Measurements from ENCODE around the gene GTPBP3.
A peak's percentile ranks its signal among the peaks of the same experiment; 100 is the strongest.

Gene GTPBP3

DNA sequence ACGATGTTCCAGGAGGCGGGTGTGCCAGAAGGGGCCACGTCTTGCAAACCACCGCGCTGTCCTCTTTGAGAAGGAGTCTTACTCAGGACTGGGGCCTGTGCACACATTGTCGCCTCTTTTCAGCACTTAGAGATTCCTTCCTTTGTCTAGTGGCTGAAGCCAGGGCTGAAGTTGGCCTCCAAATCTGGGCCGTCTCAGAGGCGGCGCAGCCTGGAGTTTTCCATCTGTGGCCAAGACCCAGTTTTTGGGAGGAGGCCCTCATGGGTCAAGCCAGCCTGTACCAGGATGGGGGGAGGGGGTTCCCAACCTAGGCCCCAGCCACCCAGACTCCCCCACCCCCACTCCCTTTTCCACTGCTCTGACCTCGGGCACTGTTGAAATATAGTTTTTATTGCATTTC is 14.5 kb upstream of the GTPBP3 start:
- Histone ChIP-seq H3K4me1 (no peaks in the 10 kb centered on the region), H3K4me3 (ENCODE audit: low read depth, low read length) (no peak overlapping the region), H3K36me3 (peaks cover 19% of the 10 kb centered on the region), H3K27me3 (no peaks in the 10 kb centered on the region), H3K9me3 (no peaks in the 10 kb centered on the region)
- TF ChIP-seq, protein P1, sequence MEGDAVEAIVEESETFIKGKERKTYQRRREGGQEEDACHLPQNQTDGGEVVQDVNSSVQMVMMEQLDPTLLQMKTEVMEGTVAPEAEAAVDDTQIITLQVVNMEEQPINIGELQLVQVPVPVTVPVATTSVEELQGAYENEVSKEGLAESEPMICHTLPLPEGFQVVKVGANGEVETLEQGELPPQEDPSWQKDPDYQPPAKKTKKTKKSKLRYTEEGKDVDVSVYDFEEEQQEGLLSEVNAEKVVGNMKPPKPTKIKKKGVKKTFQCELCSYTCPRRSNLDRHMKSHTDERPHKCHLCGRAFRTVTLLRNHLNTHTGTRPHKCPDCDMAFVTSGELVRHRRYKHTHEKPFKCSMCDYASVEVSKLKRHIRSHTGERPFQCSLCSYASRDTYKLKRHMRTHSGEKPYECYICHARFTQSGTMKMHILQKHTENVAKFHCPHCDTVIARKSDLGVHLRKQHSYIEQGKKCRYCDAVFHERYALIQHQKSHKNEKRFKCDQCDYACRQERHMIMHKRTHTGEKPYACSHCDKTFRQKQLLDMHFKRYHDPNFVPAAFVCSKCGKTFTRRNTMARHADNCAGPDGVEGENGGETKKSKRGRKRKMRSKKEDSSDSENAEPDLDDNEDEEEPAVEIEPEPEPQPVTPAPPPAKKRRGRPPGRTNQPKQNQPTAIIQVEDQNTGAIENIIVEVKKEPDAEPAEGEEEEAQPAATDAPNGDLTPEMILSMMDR (IDR thresholded peaks at IDR 0.05; ENCODE audit: low read depth, low read length) = no peak
- DNase-seq = no peak

DNA sequence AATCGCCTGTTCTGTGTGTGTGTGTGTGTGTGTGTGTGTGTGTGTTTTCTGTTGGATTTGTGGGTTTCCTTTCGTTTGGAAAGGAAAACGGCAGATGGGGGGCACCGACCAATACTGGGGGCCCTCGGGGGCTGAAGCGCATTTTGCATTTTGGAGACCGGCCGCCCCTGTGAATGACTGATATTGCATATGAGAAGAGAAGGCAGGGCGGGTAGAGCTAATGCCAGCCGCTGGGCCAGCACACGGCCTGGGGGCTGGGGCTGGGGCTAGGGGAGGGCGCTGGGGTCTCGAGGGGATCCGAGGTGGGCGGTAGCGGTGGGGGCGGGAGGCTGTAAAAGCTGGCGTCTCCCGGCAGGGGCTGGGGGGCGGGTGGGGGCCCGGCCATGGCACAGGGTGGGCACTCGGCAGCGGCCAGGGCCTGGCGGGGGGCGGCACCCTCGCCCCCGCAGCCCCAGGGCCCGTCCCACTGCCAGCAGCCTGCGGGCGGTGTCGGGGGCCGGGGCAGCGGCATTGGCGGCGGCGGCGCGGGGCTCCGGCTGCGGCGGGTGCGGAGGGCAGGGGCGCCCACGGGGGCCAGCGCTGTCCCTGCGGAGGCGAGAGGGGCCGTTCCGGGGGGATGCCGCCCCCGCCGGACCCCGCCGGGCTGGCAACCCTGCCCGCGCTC is 13.9 kb upstream of the GTPBP3 start:
- Histone ChIP-seq H3K9me3 (no peaks in the 10 kb centered on the region), H3K36me3 (peaks cover 19% of the 10 kb centered on the region), H3K27me3 (no peaks in the 10 kb centered on the region), H3K4me3 (ENCODE audit: low read depth, low read length) (peak overlapping the region; percentile 28; the same call in 1 of the 2 replicates), H3K4me1 (no peaks in the 10 kb centered on the region)
- no peak for DNase-seq
- TF ChIP-seq, protein P1 (IDR thresholded peaks at IDR 0.05; ENCODE audit: low read depth, low read length) = no peak

DNA sequence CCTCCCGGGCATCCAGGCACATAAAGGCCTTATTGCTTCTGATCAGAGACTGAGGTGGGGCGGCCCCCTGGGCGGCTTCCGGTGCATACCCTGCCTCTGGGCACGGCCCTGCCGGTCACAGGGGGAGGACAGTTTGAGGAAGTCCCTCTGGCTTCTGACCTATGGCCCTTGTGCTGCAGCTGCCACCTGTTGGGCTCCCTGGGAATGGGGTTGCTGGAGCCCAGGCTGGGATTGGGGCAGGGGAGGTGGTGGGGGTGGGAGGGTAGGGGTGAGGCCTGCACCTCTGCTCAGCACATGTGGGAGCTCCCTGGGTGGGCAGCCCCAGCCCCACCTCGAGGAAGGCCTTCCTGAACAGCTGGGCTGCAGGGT is 13.4 kb upstream of the GTPBP3 start:
- TF ChIP-seq, protein P1 (IDR thresholded peaks at IDR 0.05; ENCODE audit: low read depth, low read length) = no peak; the same call in 1 of the 2 replicates
- Histone ChIP-seq H3K36me3 (peaks cover 18% of the 10 kb centered on the region), H3K9me3 (no peaks in the 10 kb centered on the region), H3K27me3 (no peaks in the 10 kb centered on the region), H3K4me3 (ENCODE audit: low read depth, low read length) (peak overlapping the region; percentile 28; the same call in 1 of the 2 replicates), H3K4me1 (no peaks in the 10 kb centered on the region)
- no peak for DNase-seq

DNA sequence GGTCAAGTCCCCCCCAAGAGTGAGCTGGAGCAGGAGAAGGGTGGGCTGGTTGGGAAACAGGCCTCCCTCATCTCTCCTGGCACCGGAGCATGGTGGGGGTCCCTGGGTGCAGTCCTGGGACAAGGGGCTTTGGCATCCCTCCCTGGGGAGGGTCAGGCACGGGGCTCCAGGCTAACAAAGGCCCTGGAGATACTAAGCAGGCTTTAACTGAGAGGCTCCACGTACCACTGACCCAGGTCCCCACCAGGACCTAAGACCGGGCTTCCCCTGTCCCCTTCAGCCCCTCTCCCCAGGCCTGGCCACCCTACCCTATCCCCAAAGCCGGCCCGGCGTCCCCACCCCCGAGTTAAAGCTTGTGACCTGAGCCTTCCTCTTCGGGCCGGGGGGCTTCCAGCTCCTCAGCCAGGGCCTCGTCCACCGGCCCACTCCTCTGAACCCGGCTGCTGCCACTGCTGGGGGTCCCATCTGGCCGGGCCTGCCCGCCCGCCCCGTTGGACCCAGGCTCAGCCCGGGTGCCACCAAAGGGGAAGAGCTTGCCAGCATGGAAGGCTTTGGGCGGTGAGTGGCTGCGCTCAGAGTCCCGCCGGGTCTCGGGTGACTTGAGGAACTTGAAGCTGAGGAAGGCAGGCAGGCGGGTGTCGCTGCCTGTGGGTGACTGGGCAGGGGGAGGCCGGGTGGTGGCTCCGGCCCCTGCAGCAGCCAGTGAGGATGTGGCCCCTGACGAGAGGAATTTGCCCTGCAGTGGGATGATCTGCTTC is 12.8 kb upstream of the GTPBP3 start:
- Histone ChIP-seq H3K36me3 (peaks cover 13% of the 10 kb centered on the region), H3K4me3 (ENCODE audit: low read depth, low read length) (no peak overlapping the region), H3K9me3 (no peaks in the 10 kb centered on the region), H3K4me1 (no peaks in the 10 kb centered on the region), H3K27me3 (no peaks in the 10 kb centered on the region)
- TF ChIP-seq, protein P1 (IDR thresholded peaks at IDR 0.05; ENCODE audit: low read depth, low read length) = no peak
- no peak for DNase-seq

DNA sequence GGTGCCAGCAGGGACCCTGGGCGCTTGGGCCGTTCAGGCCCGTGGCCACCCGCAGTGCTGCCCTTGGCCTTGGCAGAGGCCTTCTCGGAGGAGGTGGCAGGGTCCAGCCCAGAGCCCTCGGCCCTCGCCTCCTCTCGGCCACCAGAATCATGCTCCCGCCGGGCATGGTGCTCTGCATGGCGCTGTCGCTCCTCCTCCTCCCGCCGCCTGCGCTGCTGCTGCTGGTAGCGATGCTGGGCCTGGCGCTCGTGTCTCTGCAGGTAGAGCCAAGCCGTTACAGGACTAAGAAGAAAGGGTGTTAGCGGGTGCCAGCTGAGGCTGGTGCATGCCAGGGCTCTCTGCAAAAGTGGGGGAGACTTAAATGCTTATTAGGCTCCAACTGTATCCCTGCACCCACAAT is 12.2 kb upstream of the GTPBP3 start:
- no peak overlapping the region for H3K4me3 ChIP-seq (ENCODE audit: low read depth, low read length)
- DNase-seq = no peak
- H3K27me3 ChIP-seq = no peaks in the 10 kb centered on the region
- peaks cover 12% of the 10 kb centered on the region for H3K36me3 ChIP-seq
- H3K9me3 ChIP-seq = no peaks in the 10 kb centered on the region
- TF ChIP-seq, protein P1 (IDR thresholded peaks at IDR 0.05; ENCODE audit: low read depth, low read length) = no peak
- H3K4me1 ChIP-seq = no peaks in the 10 kb centered on the region
